GM18505 (cell line): ENCODE results near the gene C3orf22.

Source experiments
- ATAC-seq: cut with Tn5 transposase; IDR thresholded peaks from one replicate; pipeline ENCODE4 v1.9.1; 2021; ENCODE audit not compliant: unreplicated experiment
- POLR2A ChIP-seq: IDR thresholded peaks from 4 replicates; pipeline ENCODE4 v1.6.1; 2011; ENCODE audit warnings: borderline replicate concordance; ENCODE audit not compliant: insufficient read depth, insufficient read length; ENCODE audit errors: extremely low read depth

C3orf22 gene

GRCh38 chr3:126533506-126533905 is 25.2 kb downstream of the C3orf22 start:
- ATAC-seq = no peak
- no peak for TF ChIP-seq POLR2A

DNA sequence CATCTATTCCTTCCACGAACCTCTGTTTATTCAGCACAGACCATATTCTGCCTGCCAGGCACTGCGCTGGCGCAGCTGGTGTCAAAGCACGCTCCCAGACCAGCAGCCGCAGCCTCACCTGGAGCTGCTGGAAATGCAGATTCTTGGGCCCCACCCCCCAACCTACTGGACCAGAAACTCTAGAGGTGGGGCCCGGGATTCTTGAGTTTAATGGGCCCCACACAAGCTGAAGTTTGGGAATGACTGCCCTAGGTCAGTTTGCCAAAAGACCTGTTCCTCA is 27.7 kb downstream of the C3orf22 start:
- TF ChIP-seq POLR2A = no peak
- no peak for ATAC-seq

GRCh38 chr3:126530171-126531050 is 28.3 kb downstream of the C3orf22 start:
- ATAC-seq = no peak
- no peak for TF ChIP-seq POLR2A

DNA sequence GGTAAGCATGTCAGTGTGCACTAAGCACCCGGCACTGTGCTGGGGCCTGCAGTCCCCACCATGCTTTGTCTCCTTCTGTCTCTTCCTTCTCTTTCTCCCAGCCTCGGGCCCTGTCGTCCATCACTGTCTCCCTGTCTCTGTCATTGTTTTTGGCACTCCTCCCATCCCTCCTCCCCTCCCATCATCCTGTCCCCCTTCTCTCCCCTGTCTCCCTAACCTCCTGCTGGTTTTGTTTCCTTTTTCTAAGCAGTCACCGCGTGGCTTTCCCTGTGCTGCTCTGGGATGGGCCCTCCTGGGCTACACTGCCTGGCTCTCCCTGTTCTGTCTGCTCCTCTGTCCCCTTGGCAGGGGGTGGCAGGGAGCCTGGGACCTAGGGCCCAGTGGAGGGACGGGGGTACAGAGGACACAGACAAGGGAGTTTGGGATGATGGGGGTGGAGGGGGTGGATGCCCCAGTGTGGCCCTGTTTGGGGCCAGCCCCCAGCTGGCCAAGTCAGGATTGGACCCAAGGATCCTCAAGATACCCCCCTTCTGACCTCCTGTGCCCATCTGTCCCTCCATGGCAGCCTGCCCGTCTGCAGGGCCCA is 29.1 kb downstream of the C3orf22 start:
- ATAC-seq = no peak
- TF ChIP-seq POLR2A = no peak

GRCh38 chr3:126528800-126529541 is 29.8 kb downstream of the C3orf22 start:
- no peak for TF ChIP-seq POLR2A
- no peak for ATAC-seq

GRCh38 chr3:126528419-126528799 is 30.3 kb downstream of the C3orf22 start:
- no peak for ATAC-seq
- TF ChIP-seq POLR2A = no peak

- no peak for TF ChIP-seq POLR2A
- ATAC-seq = no peak
Observed at GRCh38 chr3:126527455-126528211, 31.1 kb downstream of the C3orf22 start.

- no peak for ATAC-seq
- TF ChIP-seq POLR2A = no peak
Observed at GRCh38 chr3:126527006-126527405, 31.7 kb downstream of the C3orf22 start.

GRCh38 chr3:126526668-126527005 is 32.1 kb downstream of the C3orf22 start:
- no peak for TF ChIP-seq POLR2A
- no peak for ATAC-seq

DNA sequence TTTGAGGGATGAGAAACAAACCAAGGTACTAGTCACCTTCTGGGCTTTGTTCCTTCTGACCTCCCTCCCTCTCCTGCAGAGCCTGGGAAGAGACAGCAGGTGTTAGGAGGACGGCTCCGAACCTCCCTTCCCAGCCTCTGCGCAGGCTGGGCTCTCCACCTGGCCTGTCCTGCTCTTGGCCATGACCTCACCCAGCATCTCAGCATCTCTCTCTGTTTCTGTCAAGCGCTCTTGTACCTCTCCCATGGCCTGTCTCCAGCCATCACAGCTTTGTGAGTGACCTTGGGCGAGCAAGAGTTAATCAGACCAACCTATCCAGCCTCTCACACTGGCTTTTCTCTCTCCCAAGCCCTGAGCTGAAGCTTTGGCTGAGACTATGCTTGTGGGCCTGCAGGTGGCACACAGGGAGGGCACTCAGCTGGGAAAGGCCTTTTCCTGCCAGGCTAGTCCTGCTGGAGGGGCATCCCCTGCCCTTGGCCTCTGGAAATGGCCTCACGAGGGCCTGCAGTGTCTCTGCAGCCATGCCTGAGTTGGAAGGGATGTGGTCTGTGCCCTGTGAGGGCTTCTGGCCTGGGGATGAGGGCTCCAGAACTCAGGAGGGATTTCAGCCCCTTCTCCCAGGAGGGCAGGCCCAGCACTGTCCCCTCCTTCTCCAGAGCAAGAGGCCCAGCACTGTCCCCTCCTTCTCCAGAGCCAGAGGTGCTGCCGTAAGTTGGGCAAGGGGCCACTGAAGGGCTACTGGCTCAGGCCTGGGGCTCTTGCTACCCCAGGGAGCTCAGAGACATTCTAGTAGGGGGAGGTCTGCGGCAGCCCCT is 32.7 kb downstream of the C3orf22 start:
- TF ChIP-seq POLR2A = no peak
- ATAC-seq = no peak

DNA sequence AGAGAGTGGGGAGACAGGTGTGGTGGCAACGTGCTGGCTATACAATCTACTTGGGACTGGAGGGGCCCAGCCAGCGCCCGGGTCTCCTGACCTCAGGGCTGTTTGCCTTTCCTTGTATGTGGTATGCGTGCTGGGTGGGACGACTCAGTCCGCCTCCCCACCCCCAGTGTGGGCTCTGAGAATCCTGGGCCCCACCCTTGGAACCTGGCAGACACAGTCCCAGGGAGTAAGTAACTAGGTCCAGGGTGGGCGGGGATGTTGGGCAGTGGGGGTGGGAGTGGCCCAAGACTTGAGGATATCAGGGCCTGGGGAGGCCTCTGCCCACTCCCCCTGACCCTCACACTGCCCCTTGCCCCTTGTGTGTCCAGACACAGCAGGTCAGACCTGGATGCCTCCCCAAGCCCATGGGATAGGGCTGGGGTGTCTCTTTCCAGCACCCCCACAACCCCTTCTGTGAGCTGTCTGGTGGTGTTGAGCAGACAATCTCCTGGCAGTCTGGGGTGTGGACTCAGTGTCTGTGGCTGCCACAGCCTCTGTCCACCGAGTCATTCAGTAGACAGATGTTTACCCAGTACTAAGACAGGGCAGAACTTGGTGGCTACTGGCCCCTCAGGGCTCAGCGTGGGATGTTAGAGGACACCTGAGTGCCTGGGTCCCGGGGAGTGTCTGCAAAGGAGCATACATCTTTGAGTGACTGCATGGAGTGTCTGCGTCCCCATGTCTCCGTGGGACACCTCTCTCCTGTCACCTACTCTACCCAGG is 33.5 kb downstream of the C3orf22 start:
- no peak for TF ChIP-seq POLR2A
- ATAC-seq = no peak

DNA sequence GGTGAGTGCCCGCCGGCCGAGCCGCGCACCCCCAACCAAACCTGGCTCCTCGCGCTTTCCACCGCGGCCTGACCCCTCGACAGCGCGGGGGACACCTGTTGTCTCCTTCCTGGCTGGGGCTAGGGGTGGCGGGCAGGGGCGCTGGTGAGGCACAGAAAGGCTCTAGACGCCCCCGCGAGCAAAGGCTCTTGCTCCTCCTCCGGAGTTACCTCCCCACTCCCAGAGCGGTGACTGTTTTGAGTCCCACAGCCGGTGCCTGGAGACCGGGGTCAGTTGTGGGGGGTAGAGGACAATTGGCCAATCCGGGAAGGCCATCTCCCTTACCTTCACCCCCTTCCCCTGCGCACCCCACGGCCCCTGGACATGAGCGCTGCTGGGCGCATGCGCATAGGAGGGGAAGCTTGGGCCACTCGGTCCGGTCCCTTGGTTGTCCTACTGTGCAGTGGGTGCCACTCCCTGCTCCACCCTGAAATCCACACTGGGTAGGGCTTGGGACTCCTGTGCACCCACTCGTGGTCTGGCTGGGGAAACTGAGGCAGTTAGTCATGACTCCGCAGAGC is 34.2 kb downstream of the C3orf22 start:
- no peak for TF ChIP-seq POLR2A
- ATAC-seq = no peak

GRCh38 chr3:126523745-126524428 is 34.8 kb downstream of the C3orf22 start, which contains the start of gene CHST13:
Gene CHST13 (plus strand): TSS chr3:126524155. CDS start chr3:126524333, 178 bp downstream.
- ATAC-seq = no peak

More at GRCh38 chr3:126523745-126524428, 34.8 kb downstream of the C3orf22 start, which contains the start of gene CHST13:
- TF ChIP-seq POLR2A = no peak
